NCI-H1436 (cell line): ENCODE measurements around the gene TP53I11.
A peak's percentile ranks its signal among the peaks of the same experiment; 100 is the strongest.

Experiments used
- DNase-seq: peaks from one replicate; lab custom pipeline; 2025; lab: John Stamatoyannopoulos, UW

Gene TP53I11, protein sequence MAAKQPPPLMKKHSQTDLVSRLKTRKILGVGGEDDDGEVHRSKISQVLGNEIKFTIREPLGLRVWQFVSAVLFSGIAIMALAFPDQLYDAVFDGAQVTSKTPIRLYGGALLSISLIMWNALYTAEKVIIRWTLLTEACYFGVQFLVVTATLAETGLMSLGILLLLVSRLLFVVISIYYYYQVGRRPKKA

GRCh38 chr11:44950625-44951476 lies at the start of gene TP53I11:
Gene TP53I11, minus strand, starts transcription at chr11:44950883. Its CDS starts 12,548 bp downstream, at chr11:44938335.
- DNase-seq: peak; percentile 78

- DNase-seq: no peak
These were observed 48.4 kb upstream of the TP53I11 start for GRCh38 chr11:44999068-44999467.

GRCh38 chr11:44998051-44998450 lies 47.4 kb upstream of the TP53I11 start:
- no peak for DNase-seq

DNA sequence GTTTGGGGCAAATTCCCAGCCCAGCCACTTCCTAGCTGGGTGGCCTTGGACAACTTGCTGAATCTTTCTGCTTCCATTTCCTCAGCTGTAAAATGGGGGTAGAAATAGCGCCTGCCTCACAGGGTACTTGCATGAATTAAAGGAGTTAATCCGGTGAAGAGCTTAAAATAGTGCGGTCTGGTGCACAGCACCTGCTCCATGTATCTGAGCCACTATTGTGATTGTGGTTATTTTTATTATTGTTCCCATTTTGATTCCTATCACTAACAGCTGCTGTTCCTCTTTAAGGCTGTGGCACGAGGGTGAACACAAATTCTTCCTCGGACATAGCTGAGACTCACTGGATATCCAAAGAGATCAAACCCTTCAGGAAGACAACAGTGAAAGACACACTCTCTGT lies 46.9 kb upstream of the TP53I11 start:
- DNase-seq: no peak

GRCh38 chr11:44994753-44995152 lies 44.1 kb upstream of the TP53I11 start:
- DNase-seq: no peak

- no peak for DNase-seq
These were observed 43.5 kb upstream of the TP53I11 start for GRCh38 chr11:44993971-44994704.

DNA sequence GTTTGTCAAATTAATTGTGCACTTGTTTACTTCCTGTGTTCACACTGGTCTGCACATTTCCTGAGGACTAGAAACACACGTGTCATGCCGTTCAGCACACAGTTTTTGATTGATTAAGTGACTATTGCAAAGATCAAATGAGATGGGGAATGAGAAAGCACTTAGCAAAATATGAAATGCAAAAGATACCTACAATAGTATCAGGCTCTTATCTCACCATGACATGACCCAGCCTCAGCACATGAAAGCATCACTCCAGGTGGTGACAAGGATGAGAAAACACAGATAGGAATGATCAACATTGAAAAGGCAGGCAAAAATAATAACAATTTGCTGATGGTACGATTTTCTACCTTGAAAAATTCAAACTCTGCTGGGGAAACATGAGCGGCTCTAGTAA lies 42.1 kb upstream of the TP53I11 start:
- DNase-seq: no peak

- no peak for DNase-seq
These were observed 41.5 kb upstream of the TP53I11 start for GRCh38 chr11:44992181-44992582.

- DNase-seq: no peak
These were observed 40.0 kb upstream of the TP53I11 start for GRCh38 chr11:44990665-44991064.

DNA sequence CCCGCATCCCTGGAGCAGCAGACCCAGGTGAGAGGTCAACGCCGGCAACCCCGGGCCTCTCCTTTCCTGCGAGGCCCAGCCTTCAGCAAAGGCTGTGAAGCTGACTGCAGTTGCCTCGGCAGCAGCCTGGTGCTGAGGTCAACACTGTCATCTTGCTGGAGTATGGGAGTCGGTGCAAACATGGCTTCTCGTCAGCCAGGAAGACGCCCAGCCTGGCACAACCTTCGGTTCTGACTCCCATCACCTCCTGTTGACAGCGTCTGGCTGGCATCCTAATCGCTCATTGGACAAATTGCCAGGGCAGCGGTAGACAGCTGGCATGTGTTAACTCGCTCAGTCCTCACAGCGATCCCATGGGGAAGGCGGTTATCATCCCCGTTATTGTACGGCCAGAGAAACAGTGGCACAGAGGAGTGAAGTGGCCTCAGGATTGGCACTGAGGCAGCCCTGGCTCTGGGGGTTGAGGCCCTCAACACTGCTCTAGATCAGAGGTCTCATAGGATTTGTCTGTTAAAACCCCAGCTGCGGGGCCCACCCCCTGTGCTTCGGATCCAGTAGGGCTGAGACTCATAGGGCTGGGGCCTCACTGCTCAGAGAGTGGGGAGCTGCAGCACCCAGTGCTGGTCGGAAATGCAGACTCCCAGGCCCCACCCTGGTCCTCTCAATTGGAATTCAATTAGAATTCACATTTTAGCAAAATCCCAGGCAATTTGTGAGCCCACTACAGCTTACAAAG lies 39.3 kb upstream of the TP53I11 start:
- DNase-seq: peak; percentile 77

DNA sequence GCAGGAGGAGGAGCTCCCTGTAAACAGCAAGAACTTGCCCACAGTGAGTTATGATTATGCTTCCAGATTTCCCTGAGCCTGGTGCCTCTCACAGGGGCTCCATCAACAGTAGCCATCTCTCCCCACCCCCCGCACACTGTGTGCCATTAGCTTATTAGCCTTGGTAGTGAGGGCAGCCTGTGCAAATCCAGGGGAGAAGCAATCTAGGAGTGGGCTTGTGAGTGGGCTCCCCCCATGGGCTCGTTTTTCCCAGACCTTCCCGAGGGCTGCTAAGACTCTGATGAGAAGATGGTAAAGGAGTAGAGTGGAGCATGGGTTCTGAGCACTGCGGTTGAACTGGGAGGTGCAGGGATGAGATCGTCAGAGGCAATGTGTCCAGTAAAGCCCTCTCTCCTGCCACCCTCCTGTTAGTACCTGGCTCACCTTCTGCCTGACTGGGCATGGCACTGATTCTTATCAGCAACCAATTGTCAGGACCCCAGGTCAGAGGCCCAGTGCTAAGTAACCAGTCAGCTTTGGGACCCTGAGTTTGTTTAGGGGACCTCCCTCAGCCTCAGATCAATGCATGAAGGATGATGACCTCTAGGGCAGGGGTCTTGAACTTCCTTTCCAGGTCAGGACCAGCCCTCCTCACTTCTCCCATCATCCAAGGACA lies 38.4 kb upstream of the TP53I11 start:
- DNase-seq: no peak

DNA sequence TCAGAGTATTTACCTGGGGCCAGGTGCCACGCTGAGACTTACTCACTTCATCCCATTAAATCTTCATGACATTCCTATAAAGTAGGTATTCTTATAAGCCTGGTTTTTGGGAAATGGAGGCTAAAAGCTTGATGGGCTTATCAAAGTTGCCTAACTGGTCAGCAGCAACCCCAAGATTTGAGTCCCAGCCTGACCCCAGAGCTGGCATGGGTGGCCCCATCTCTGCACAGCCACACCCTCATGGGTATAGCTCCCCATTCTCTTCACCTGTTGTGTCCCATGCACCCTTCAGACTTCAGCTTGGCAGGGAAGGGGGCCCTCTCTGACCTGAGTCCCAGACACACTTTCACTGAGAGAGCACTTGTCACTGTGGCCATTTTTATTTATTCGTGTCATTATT lies 37.4 kb upstream of the TP53I11 start:
- DNase-seq: no peak

DNA sequence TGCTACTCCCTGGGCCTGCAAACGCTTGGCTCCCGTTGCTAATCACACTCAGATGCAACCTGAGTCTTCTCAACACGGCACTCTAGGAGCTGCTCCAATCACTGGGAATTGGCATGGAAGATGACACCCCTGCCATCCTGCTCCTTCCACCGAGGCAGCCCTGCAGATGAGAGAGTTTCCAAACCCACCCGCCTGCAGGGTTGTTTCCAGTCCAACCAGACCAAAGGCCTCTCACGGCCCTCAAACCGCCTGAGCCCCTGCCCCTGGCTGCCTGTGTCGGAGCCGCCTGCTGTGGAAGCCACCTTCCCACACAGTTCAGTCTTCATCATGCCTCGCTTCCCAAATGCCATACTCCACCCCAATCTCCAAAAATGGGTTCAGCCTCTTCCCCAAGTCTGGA lies 36.8 kb upstream of the TP53I11 start:
- DNase-seq: no peak

- DNase-seq: no peak
These were observed 35.6 kb upstream of the TP53I11 start for GRCh38 chr11:44986315-44986714.

GRCh38 chr11:44985721-44986120 lies 35.0 kb upstream of the TP53I11 start:
- DNase-seq: no peak

GRCh38 chr11:44983786-44984185 lies 33.1 kb upstream of the TP53I11 start:
- DNase-seq: no peak

GRCh38 chr11:44982496-44983062 lies 31.9 kb upstream of the TP53I11 start:
- no peak for DNase-seq

- DNase-seq: no peak
These were observed 30.1 kb upstream of the TP53I11 start for GRCh38 chr11:44980533-44981427.

GRCh38 chr11:44979543-44980399 lies 29.1 kb upstream of the TP53I11 start:
- peak; percentile 72 for DNase-seq
